ENCODE data around the gene ZNF230.

The ZNF230 gene

GRCh38 chr19:44002566-44003460 is at the start of gene ZNF230:
TSS of gene ZNF230 (plus strand) at chr19:44002957. CDS start at chr19:44007079, 4,122 bp downstream.
- in situ Hi-C loops (cut with MboI; ENCODE audit: low sequenced_read_pairs, unreplicated experiment) = no loop called here
- DNase-seq (ENCODE audit: low spot score) = peak; percentile 85
- TF ChIP-seq CTCF (IDR thresholded peaks at IDR 0.05; ENCODE audit: borderline replicate concordance, control extremely low read depth, extremely low read depth, insufficient read depth, missing control alignments) = no peak

- no peak for TF ChIP-seq CTCF (IDR thresholded peaks at IDR 0.05; ENCODE audit: borderline replicate concordance, control extremely low read depth, extremely low read depth, insufficient read depth, missing control alignments)
- in situ Hi-C loops (cut with MboI; ENCODE audit: low sequenced_read_pairs, unreplicated experiment) = no loop called here
- DNase-seq (ENCODE audit: low spot score) = no peak
Observed at GRCh38 chr19:43956827-43957226, 45.9 kb upstream of the ZNF230 start.

GRCh38 chr19:43957891-43958290 is 44.9 kb upstream of the ZNF230 start:
- in situ Hi-C loops (cut with MboI; ENCODE audit: low sequenced_read_pairs, unreplicated experiment) = no loop called here
- no peak for TF ChIP-seq CTCF (IDR thresholded peaks at IDR 0.05; ENCODE audit: borderline replicate concordance, control extremely low read depth, extremely low read depth, insufficient read depth, missing control alignments)
- no peak for DNase-seq (ENCODE audit: low spot score)

GRCh38 chr19:43960411-43960810 is 42.3 kb upstream of the ZNF230 start:
- in situ Hi-C loops (cut with MboI; ENCODE audit: low sequenced_read_pairs, unreplicated experiment) = no loop called here
- TF ChIP-seq CTCF (IDR thresholded peaks at IDR 0.05; ENCODE audit: borderline replicate concordance, control extremely low read depth, extremely low read depth, insufficient read depth, missing control alignments) = no peak
- no peak for DNase-seq (ENCODE audit: low spot score)

- DNase-seq (ENCODE audit: low spot score) = no peak
- in situ Hi-C loops (cut with MboI; ENCODE audit: low sequenced_read_pairs, unreplicated experiment) = no loop called here
- TF ChIP-seq CTCF (IDR thresholded peaks at IDR 0.05; ENCODE audit: borderline replicate concordance, control extremely low read depth, extremely low read depth, insufficient read depth, missing control alignments) = no peak
Observed at GRCh38 chr19:43966079-43966694, 36.6 kb upstream of the ZNF230 start.

DNA sequence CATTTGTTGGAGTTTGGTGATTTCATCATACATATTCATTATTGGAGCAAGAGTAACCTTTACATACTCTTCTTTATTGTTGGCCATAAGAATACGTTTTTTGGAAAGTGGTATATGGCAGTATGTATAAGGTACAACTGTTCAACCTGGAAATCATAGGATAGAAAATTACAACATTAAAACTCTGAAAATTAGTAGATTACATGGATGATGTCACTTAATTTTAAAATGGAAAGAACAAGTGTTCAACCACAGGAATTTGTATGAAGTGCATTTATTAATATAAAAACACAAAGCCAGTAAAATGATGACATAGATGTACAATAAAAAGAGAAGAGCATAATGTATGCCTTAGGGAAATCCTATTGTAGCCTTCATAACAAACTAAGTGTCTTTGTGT is 26.0 kb upstream of the ZNF230 start:
- no peak for TF ChIP-seq CTCF (IDR thresholded peaks at IDR 0.05; ENCODE audit: borderline replicate concordance, control extremely low read depth, extremely low read depth, insufficient read depth, missing control alignments)
- no peak for DNase-seq (ENCODE audit: low spot score)
- in situ Hi-C loops (cut with MboI; ENCODE audit: low sequenced_read_pairs, unreplicated experiment) = no loop called here

All from GM13976 (cell line).